Keratinocyte (primary cell): ENCODE measurements around the gene MRPS18A. TPM values are rescaled to one million over a fixed set of nuclear protein-coding genes. Genes with fewer than 3 reads are reported as not detected.

ENCODE experiments used
- DNase-seq: peaks from one replicate; pipeline ENCODE4 v3.0.0-alpha.2; 2011; ENCODE audit warnings: low read depth, missing footprints, low spot score
- FAIRE-seq: peaks from 2 replicates; lab custom pipeline; 2011; peaks lifted over from hg19 to GRCh38; lab: Jason Lieb, UNC
- H2AFZ ChIP-seq: 2 replicates; pipeline ENCODE4 v1.6.0; 2012; ENCODE audit warnings: low read length, control low read depth, inconsistent platforms; ENCODE audit not compliant: control insufficient read depth
- H3K27ac ChIP-seq: 2 replicates; pipeline ENCODE4 v1.5.1; 2011; ENCODE audit warnings: low read length; ENCODE audit not compliant: control insufficient read depth, insufficient read depth
- H3K27me3 ChIP-seq: 3 replicates; pipeline ENCODE4 v1.6.0; 2011; ENCODE audit warnings: low read length; ENCODE audit not compliant: control insufficient read depth, insufficient read depth; ENCODE audit errors: extremely low read depth
- H3K36me3 ChIP-seq, 2 experiments: 2 replicates in 1 of 2; 3 replicates in 1 of 2; pipeline ENCODE4 v1.5.1; 2011; ENCODE audit warnings: low read length in 2 of 2, mild to moderate bottlenecking in 1 of 2; ENCODE audit not compliant: control insufficient read depth in 2 of 2, insufficient read depth in 2 of 2; ENCODE audit errors: extremely low read depth in 1 of 2
- H3K4me1 ChIP-seq: 3 replicates; pipeline ENCODE4 v1.5.1; 2011; ENCODE audit warnings: low read length; ENCODE audit not compliant: control insufficient read depth, insufficient read depth; ENCODE audit errors: extremely low read depth
- H3K4me2 ChIP-seq: 3 replicates; pipeline ENCODE4 v1.6.0; 2011; ENCODE audit warnings: low read depth, low read length; ENCODE audit not compliant: control insufficient read depth, insufficient read depth; ENCODE audit errors: extremely low read depth
- H3K4me3 ChIP-seq, 3 experiments: fragments of 200-600 bp in 1 of 3; sonication (generic) in 1 of 3; 2 replicates in 2 of 3; 3 replicates in 1 of 3; pipeline ENCODE4 v1.5.1; 2011 to 2016; ENCODE audit warnings: low read length in 3 of 3, mild to moderate bottlenecking in 3 of 3, control low read depth in 2 of 3, inconsistent platforms in 1 of 3, low read depth in 1 of 3, mixed read lengths in 1 of 3, mixed run types in 1 of 3, moderate library complexity in 1 of 3; ENCODE audit not compliant: control insufficient read depth in 2 of 3, insufficient read depth in 2 of 3; ENCODE audit errors: extremely low read depth in 1 of 3
- H3K79me2 ChIP-seq: 2 replicates; pipeline ENCODE4 v1.6.0; 2012; ENCODE audit warnings: low read length; ENCODE audit not compliant: control insufficient read depth, insufficient read depth
- H3K9ac ChIP-seq: 3 replicates; pipeline ENCODE4 v1.6.0; 2011; ENCODE audit warnings: low read length; ENCODE audit not compliant: control insufficient read depth, insufficient read depth; ENCODE audit errors: extremely low read depth
- H3K9me1 ChIP-seq: 3 replicates; pipeline ENCODE4 v1.6.0; 2011; ENCODE audit warnings: low read length; ENCODE audit not compliant: control insufficient read depth, insufficient read depth; ENCODE audit errors: extremely low read depth
- H3K9me3 ChIP-seq: 2 replicates; pipeline ENCODE4 v1.5.1; 2012; ENCODE audit warnings: low read depth, low read length; ENCODE audit not compliant: control insufficient read depth
- H4K20me1 ChIP-seq: 3 replicates; pipeline ENCODE4 v1.6.0; 2011; ENCODE audit warnings: low read length; ENCODE audit not compliant: control insufficient read depth, insufficient read depth; ENCODE audit errors: extremely low read depth
- CTCF ChIP-seq, 3 experiments: IDR thresholded peaks in 1 of 3; conservative IDR thresholded peaks in 1 of 3; optimal IDR thresholded peaks in 1 of 3; 2 replicates in 2 of 3; 3 replicates in 1 of 3; pipeline versions ENCODE3 to v1.5.1; 2011; ENCODE audit warnings: low read length in 3 of 3, mild to moderate bottlenecking in 3 of 3, moderate library complexity in 2 of 3, control low read depth in 1 of 3, inconsistent platforms in 1 of 3; ENCODE audit not compliant: insufficient read depth in 2 of 3; ENCODE audit errors: extremely low read depth in 1 of 3
- EZH2 ChIP-seq: IDR thresholded peaks from one replicate; pipeline ENCODE4 v1.6.1; 2012; ENCODE audit warnings: inconsistent platforms, mild to moderate bottlenecking, low read length, moderate library complexity
- dilution Hi-C: fragments of 300-500 bp; cut with MboI; formaldehyde crosslinking; loops from one replicate; pipeline ENCODE4 v1.7.0; 2020; ENCODE audit warnings: low sequenced_read_pairs; ENCODE audit not compliant: extremely low pct_ligation_motif_present
- polyA plus RNA-seq, 5 experiments: library from polyadenylated mRNA; depleted of rRNA in 3 of 5; stranded (reverse) in 3 of 5; stranded (forward) in 1 of 5; unstranded in 1 of 5; fragments of >200 nt; gene quantifications; 1 replicate in 1 of 5; 2 replicates in 3 of 5; 3 replicates in 1 of 5; pipeline versions ENCODE4 v1.2.1 to v1.2.3, GENCODE V29; 2011 to 2012; ENCODE audit warnings: missing spikeins in 2 of 5, low read depth in 1 of 5, low replicate concordance in 1 of 5

The MRPS18A gene
- polyA plus RNA-seq, 1 donor (not counting 4 experiments of a cell fraction or from before 2014, with no cell fraction given), result 48.8 TPM

DNA sequence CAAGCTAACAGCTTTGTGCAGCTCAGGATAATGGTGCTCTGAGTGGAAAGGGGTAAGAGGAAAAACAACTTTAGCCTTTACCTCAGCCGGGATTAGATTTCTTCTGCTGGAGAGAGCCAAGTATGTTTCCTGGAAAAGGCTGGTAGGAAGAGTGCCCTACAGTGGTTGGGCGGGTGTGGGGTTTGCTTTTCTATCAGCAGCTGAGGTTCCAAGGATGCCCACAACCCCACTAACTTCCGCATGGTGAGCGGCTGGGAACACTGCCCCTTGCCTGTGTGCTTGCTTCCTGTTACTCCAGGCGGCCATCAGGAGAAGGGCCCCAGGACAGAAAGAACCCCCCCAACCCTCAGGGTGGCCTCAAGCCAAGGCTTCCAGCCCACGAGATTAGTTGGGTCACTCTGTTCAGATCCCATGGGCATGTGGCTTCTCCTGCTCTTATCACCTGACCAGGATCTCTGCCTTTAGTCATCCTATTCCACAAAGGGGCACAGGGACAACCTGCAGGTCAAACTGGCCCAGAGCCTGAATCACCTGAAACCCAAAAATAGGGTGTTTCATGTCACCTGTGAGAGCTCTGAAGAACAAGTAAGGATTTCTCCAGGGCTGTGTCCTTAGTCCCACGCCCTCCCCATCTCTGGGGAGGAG, 10.5 kb downstream of the MRPS18A start:
- FAIRE-seq (no peak), DNase-seq (no peak)
- TF ChIP-seq CTCF (optimal IDR thresholded peaks at IDR 0.05 in 1 of 3, IDR thresholded peaks at IDR 0.05 in 1 of 3, conservative IDR thresholded peaks at IDR 0.05 in 1 of 3; ENCODE audit: extremely low read depth in 1 of 3, insufficient read depth in 2 of 3, low read length in 3 of 3) (no peak), EZH2 (no peak)
- dilution Hi-C loops, result no loop called here
- H3K4me3 ChIP-seq, result no peak overlapping the region
- no peaks in the 10 kb centered on the region for H3K4me1 ChIP-seq
- peaks cover 26 to 58% of the 10 kb centered on the region in 2 experiments for H3K36me3 ChIP-seq
- H3K27ac ChIP-seq, result no peak overlapping the region
- H3K27me3 ChIP-seq, result no peaks in the 10 kb centered on the region
- no peak overlapping the region for H3K9ac ChIP-seq
- H3K9me1 ChIP-seq, result no peaks in the 10 kb centered on the region
- H3K4me2 ChIP-seq, result no peak overlapping the region
- no peaks in the 10 kb centered on the region for H3K9me3 ChIP-seq
- no peaks in the 10 kb centered on the region for H4K20me1 ChIP-seq
- H2AFZ ChIP-seq, result no peak overlapping the region
- peaks cover 6% of the 10 kb centered on the region for H3K79me2 ChIP-seq

DNA sequence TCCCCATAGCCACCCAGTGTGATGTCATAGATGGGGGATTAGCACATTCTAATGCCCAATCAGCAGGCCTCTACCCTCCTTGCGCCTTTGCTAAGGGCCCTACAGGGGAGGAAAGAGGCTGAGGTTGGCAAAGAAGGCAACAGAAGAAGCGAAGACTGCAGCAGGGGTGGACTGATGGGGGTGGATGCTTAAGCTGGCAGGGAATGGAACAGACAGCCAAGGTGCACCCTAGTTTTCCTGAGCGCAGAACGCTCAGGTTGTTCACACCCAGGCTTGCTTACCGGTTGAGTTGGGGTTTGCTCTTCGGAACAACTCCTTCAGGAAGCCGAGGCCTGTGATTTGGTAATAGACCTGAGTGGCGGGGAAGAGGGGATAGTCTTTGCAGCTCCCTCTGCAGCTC, 12.7 kb downstream of the MRPS18A start:
- no peak overlapping the region for H3K4me3 ChIP-seq
- H3K27me3 ChIP-seq, result no peaks in the 10 kb centered on the region
- no peaks in the 10 kb centered on the region for H3K79me2 ChIP-seq
- H3K36me3 ChIP-seq, result peaks cover 34 to 60% of the 10 kb centered on the region in 2 experiments
- no peaks in the 10 kb centered on the region for H4K20me1 ChIP-seq
- no peaks in the 10 kb centered on the region for H3K9me3 ChIP-seq
- H3K4me2 ChIP-seq, result no peak overlapping the region
- dilution Hi-C loops, result no loop called here
- no peak overlapping the region for H3K27ac ChIP-seq
- H3K9ac ChIP-seq, result no peak overlapping the region
- H3K4me1 ChIP-seq, result peaks cover 4% of the 10 kb centered on the region
- no peak overlapping the region for H2AFZ ChIP-seq
- no peaks in the 10 kb centered on the region for H3K9me1 ChIP-seq
- FAIRE-seq, result no peak
- no peak for DNase-seq
- no peak for TF ChIP-seq CTCF (optimal IDR thresholded peaks at IDR 0.05 in 1 of 3, IDR thresholded peaks at IDR 0.05 in 1 of 3, conservative IDR thresholded peaks at IDR 0.05 in 1 of 3; ENCODE audit: extremely low read depth in 1 of 3, insufficient read depth in 2 of 3, low read length in 3 of 3)
- no peak for TF ChIP-seq EZH2
